NCI-H524 treated with DMSO at 0.1 percent for 48 hours (cell line): ENCODE measurements around the gene LIN28B.
"Not testable (repeated sequence)": the region's sequence is repeated elsewhere in the genome, so short reads cannot be mapped to it uniquely, and the experiment has no call there.

Experiments
- DNase-seq: peaks from one replicate; lab custom pipeline; 2025; lab: John Stamatoyannopoulos, UW

LIN28B gene, protein sequence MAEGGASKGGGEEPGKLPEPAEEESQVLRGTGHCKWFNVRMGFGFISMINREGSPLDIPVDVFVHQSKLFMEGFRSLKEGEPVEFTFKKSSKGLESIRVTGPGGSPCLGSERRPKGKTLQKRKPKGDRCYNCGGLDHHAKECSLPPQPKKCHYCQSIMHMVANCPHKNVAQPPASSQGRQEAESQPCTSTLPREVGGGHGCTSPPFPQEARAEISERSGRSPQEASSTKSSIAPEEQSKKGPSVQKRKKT

DNA sequence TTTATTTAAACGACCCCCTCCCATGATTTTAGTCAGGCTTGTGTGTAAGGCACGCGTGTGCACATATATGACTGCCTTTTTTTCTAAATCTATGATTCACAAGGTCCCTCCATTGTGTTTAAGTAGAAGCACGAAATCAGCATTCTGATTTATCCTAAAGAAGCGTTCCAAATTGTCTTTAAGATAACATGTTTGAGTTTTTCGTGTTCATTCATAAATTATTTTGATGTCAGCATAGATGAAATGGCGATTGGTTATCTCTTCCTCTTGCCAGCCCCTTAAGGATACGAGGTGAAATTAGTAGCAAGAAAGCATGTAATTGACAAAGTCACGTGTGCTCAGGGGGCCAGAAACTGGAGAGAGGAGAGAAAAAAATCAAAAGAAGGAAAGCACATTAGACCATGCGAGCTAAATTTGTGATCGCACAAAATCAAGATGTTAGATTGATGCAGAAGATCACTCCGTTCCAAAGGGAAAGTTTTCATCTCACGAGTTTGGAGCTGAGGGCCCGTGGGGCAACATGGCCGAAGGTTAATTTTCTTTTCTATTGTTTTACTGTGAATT, at the start of gene LIN28B:
Gene LIN28B, plus strand, starts transcription at position 377 of the 564 bp plus-strand sequence. Its CDS starts 144 bp downstream, at position 521.
- DNase-seq: no peak

DNA sequence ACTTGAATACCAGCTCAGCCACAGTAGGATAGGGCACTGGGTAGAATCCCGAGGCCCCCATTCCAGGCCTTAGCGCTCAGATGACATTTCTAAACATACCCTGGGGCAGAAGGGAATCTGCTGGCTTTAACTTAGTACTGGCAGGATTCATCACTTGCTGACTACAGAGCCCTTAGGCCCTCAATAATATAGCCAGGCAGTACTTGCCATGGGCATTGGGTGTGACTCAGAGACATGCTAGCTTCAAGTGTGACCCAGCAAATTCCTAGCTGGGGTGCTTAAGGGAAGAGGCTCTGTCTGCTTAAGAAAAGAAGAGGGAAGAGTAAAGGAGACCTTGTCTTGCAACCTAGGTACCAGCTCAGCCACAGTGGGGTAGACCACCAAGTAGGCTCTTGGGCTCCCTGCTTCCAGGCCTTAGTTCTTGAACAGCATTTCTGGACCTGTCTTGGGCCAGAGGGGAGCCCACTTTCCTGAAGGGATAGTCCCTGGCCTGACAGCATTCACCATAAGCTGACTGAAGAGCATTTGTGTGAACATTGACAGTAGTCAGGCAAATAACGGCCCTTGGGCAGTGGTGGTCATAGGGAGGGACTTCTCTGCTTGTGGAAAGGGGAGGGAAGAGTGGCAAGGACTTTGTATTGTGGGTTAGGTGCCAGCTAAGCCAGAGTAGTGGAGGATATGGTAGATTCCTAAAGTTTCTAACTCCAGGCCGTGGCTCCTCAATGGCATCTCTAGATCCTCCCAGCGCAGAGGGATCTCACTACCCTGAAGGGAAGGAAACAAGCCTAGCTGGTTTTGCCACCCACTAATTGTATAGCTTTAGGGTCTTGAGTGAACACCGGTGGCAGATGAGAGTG, 48.6 kb upstream of the LIN28B start:
- no peak for DNase-seq

DNA sequence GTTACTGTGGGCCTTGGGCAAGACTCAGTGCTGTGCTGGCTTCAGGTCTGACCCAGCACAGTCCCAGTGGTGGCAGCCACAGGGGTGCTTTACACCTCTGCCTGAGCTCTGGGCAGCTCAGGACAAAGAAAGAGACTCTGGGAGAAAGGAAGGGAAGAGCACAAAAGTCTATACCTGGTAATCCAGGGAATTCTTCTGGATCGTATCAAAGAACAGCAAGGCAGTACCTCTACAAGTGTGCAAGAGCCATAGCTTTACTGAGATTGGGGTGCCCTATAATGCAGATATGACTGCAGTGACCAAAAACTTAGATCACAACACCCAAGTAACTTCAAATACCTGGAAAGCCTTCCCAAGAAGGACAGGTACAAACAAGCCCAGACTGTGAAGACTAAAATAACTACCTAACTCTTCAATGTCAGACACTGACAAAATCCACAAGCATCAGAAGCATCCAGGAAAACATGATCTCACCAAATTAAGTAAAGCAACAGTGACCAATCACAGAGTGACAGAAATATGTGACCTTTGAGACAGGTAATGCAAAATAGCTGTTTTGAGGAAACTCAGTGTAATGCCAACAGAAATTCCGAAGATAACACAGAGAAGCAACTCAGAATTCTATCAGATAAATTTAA, 47.9 kb upstream of the LIN28B start:
- DNase-seq: no peak

DNA sequence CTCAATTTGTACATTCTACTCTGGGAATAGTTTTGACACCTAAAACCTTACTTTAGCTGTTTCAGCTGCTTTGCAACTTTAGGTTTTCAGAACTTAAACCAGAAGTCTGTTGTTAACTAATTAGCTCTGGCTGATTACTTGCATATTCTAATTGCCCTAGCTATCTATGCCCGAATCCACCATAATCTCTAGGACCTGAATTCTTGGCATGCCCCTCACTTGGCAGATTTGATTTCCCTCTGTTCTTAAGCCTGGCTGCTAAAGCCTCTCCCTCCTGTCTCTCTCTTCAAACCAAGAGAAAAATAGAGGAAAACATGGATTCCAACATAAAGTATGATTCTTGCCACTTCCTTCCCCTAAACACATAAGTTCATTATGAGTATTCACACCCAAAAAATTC, 35.0 kb upstream of the LIN28B start:
- DNase-seq: no peak

DNA sequence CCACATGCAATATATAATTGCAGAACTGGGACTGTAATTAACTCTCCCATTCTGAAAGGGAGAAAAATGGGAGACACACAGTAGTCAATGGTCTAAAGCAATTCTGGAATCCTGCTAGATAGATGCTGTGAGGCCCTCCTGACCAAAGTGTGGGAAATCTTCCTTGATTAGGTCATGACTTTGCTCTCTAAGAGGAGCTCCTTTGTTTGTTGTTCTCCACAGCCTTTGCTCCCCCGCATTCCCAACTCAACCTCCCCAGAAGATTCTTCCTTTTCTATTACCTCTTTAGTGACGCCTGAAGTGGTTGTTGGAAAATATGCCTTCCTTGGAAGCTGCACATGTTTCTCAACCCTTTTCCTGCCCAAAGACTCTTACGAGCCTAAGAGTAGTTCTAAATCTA, 28.8 kb upstream of the LIN28B start:
- no peak for DNase-seq

DNA sequence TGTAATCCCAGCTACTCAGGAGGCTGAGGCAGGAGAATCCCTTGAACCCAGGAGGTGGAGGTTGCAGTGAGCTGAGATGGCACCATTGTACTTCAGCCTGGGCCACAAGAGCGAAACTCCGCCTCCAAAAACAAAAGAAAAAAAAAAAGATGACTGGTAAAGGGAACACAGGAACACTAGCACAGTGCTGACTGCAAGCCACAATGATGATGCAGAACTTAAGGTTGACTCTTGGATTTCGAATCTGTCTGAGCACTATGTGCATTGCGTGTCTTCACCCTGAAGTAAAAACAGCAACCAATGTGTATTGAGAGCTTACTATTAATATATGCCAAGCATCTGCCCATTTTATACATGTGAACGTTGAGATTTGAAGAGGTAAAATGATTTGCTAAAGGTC, 27.6 kb upstream of the LIN28B start:
- no peak for DNase-seq

DNA sequence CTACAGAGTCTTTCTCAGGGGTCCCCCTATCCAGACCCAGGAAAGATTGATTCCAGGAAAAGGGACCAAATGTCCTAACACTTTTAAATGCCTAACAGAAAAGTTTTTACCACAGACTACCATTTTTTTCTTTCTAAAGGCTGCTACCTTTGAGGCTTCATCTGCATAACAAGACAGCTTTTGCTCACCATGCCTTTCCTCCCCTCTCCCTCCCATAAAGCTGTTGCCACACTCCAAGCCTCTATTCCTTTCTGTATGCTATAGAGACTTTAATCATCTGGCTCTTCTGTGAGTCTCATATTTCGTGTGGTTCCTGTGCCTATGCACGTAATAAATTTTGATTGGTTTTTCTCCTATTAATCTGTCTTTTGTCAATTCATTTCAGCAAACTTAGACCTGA, 26.0 kb upstream of the LIN28B start:
- no peak for DNase-seq

DNA sequence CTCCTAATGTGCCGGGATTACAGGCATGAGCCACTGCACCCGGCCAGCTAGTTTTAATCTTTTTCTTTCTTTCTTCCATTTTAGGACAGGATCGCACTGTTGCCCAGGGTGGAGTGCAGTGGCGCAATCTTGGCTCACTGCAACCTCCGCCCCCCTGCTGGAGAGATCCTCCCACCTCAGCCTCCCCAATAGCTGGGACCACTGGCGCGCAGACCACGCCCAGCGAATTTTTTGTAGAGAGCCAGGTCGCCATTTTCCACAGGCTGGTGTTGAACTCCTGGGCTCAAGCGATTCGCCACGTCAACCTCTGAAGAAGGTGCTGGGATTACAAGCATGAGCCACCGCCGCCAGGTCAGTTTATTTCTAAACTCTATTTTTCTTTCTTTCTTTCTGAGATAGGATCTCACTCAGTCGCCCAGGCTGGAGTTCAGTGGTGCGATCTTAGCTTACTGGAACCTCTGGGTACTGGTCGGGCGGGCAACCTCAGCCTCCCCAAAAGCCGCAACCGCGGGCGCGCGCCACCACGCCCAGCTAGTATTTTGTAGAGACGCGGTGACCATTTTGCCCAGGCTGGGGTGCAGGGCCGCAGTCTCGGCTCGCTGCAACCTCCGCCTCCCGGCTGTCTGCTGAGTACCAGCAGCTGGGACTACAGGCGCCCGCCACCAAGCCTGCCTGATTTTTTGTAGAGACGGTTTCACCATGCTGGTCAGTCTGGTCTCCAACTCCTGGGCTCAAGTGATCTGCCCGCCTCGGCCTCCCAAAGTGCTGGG, 20.0 kb upstream of the LIN28B start:
- no peak for DNase-seq

DNA sequence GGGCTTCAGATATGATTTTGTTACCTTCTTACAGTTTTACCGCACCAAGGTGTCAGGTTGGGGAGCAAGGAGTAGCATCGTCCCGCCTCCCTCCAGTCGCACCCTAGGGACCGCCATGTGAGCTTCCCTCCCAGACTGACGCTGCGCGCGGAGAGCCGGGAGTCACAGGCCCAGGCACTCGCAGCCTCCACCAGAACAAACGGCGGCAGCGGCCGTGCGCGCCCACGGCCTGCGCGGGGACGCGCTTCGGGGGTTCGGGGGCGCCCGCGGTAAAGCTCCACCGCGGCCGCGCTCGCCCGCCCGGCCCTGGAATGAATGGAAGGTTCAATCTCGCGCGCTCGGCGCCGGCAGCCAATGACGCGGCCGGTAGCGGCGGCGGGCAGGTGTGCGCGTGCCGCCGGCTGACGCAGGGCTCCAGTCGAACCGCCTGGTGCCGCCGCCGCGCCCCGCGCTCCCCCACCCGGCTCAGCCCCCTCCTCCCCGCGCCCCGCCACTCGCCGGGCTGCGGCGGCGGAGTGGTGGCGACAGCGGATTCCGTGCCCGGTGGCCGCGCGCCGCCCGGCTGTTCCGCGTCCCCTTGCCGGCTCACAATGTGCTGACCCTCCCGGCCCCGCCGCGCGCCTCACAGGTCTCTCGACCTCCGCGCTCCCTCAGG, 16.5 kb upstream of the LIN28B start:
- no peak for DNase-seq

DNA sequence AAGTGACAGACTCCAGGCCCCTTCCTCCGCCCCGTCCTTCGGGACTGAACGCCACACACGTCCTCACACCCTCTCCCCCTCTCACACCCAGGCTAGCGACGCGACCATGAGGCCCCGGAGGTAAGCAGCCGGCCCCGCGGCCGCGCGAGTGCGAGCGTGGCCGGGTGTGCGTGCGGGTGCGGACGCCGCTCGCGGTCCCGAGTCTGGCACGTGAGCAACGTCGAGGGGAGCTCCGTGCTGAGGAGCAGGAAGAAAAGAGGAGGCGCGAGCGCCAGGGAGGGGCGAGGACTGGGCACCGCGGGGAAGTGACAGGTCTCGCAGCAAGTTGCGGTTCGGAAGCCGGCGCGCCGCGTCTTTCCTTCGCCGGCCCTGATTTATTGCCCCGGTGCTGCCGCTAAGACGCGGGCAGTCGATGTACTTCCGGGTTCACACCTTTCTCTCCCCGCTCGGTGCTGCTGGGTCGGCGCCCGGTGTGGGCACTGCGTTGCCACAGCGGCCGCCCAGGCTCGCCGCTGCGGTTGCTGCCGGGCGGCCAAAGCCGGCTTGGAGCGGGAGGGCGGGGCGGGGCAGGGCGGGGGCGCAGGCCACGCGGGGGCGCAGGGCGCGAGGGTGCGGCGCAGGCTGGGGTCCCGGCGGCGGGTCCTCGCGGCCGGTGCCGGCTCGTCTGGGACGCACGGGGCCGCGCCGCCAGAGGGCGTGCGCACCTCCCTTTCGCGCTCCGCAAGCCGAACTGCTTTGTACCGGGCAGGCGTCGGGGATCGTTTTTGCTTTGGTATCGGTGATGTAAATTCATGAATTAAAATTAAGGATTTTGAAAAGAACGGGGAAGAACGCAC, 15.8 kb upstream of the LIN28B start:
- peak; percentile 48 for DNase-seq

DNA sequence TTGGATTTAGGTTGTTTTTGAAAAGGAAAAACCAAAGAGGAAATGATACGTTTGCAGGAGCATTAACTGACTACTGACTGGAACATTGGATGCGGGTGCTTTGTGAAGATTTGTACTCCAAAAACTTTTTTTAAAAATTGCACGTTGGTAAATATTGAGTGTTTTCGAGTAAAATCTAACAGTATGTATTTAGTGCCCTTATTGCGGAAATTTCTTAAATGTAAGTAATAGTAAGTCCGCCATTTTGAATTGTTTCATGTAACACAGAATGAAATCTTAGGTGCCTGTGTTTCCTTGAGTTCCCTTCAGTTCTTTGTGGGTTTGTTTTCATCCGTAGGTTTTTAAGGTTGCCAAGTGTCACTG, 15.2 kb upstream of the LIN28B start:
- peak; percentile 42 for DNase-seq

DNA sequence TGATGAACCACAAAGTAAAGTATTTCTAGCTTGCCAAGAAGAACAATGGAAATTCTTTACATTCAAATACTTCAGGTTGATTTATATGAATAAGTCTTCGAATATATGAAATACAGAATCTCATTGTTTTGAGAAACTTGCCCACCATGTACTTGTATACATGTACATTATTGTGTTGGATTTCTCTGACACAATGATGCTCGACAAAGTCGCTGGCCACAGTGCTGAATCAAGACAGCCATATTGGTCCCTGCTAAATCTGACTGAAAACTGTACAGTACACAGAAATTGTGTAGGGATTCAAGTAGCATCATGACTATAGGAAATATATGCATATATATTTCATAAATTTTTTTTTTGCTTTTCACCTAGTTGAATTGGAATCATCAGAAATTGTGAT, 13.1 kb upstream of the LIN28B start:
- DNase-seq: no peak

DNA sequence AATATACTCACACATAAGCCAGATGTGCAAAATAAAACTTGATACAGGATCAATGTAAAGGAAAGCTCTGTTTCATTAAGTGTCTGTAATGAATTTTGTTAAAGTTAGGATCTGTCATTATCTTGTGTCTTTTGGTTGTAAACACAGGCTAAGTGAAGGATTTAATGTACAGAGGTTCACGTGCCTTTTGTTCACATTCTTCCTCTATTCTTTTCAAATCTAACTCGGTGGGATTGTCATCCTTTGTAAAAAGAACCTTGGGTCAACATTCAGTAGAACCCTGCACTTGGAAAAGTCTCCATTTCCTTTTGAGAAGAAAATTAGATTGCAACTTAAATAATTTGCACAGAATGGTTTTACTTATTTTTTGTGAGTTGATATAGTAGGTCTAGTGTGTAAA, 7.7 kb upstream of the LIN28B start:
- no peak for DNase-seq

DNA sequence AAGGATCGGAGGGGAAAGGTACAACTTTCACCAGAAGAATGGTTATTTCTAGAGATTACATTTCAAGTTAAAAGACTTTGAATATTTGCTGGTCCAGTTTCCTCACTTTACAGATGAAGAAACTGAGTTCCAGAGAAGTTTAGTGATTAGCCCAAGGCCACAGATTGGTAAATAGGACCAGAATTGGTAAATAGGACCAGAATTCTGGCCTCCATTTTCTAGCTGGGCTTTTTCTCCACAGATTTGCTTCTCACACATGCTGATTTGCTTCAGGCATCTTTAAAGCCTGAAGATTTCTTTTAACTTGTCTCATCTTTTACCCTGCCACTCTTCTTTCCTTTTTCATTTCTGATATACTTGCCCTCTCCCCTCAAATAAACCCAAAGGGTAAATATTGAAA, 5.2 kb upstream of the LIN28B start:
- DNase-seq: no peak

DNA sequence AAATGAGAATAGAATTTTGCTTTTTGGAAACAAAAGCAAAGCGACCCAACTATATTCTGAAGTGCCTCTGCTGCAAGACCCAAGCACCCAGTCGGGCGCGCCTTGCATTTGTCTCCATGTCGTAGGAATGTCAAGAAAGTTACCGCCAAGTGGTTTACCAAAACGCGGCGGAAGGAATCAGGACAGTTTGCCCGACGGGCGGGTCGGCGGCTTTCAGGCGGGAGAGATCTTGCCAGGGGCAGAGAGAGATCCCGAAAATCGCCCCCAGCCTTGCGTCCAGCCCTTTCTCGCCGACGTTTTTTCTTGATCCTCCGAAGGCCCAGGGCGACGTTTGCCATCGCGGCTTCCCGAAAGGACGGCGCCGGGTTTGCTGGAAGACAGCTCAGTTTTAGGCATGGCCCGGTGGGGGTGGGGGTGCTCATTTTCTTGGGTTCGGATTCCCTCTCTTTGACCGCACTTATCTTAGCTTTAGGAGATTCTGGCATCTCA, 4.0 kb upstream of the LIN28B start:
- no peak for DNase-seq

DNA sequence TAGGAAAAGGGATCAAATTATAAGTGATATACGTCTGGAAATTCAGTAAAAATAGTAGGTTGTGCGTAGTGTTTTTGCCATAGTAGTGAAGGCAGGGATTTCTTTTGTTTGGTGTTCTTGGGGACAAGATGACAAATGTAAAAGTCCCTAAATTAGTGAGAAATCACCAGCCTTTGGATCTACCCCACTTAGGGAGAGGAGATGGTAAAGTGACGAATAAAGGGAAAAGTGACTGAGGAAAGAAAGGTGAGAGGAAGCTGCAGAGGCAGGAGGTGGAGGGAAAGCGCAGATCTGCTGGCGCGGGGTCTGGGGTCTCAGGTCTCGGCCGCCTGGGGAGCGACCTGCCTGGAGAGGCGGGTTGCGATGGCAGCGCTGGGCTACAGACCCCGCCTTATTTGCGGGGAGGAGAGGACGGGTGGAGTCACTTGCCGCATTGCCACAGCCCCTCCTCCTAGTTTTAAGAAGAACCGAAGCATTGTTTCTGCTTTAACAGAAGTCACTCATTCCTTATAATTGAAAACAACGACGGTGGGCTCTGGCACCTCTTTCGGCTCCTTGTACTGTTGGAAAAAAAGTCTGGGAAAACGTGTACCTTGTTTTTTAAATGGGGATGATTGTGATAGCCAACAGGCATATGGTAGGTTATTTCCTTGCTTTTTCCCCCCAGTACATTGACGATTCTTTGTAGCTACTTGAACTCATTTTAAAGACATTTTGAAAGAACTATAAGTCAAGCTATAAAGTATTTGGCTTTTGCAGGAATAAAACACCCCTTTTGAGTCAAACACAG, 3.3 kb upstream of the LIN28B start:
- not testable (repeated sequence) for DNase-seq

DNA sequence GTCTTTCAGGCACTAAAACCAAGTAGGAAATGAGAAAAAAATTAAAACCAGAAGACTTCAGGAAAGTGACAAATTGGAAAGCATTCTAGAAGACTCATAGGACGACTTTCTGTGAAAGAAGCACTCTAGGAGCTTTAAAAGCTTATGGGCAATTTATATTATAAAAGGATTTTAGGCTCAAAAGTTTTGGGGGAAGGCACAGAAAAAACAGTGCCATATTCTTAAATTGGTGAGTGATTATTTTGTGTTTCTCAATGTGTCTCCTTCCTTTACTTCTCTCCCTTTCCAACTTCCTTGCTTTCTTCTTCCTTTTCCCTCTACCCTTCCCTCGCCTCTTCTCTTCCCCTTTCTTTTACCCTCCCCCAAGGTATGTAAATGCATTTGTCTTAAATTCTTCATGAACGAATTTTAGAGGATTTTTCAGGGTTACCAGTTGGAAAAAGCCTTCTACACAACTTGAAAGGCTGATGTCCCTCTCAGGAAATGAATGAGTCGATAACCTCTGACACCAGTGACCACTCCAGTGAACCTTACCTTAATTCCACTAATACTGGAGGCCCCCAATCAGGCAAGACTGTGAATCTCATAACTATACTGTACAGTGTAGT, 2.6 kb upstream of the LIN28B start:
- no peak for DNase-seq

DNA sequence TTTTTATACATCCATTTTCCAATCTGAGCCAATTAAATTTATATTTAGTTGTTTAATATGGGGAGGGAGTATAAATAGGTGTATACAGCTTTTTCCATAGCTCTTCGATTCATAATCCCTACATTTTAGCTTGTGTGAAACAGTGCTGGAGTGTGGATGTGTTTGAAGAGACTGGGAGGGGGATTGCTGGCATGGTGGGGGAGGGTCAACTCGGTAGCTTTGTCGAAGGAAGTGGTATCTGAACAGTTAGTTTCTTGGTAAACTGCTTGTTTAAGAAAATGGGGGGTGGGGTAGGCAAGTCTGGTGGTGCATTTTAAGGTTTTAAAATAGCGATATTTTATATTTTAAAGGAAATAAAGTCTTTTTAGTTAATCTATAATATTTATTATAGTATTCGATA, 1.4 kb upstream of the LIN28B start:
- DNase-seq: no peak
